NT2/D1 (cell line): ENCODE results near the gene ATP2A3.

ENCODE experiments used
- DNase-seq: peaks from one replicate; pipeline ENCODE4 v3.0.0-alpha.2; 2011; ENCODE audit warnings: low read depth, low spot score
- H3K27me3 ChIP-seq: 2 replicates; pipeline ENCODE4 v1.6.0; 2011; ENCODE audit warnings: mild to moderate bottlenecking; ENCODE audit not compliant: insufficient read length, insufficient read depth
- H3K36me3 ChIP-seq: 2 replicates; pipeline ENCODE4 v1.6.1; 2011; ENCODE audit warnings: mild to moderate bottlenecking, low read length, mixed read lengths; ENCODE audit not compliant: insufficient read depth, insufficient read length
- H3K4me1 ChIP-seq: 2 replicates; pipeline ENCODE4 v1.5.1; 2011; ENCODE audit not compliant: insufficient read depth, insufficient read length
- H3K4me3 ChIP-seq: 2 replicates; pipeline ENCODE4 v1.5.1; 2011; ENCODE audit warnings: low read depth; ENCODE audit not compliant: insufficient read length
- H3K9ac ChIP-seq: 2 replicates; pipeline ENCODE4 v1.6.0; 2011; ENCODE audit warnings: low read depth; ENCODE audit not compliant: insufficient read length
- H3K9me3 ChIP-seq: 2 replicates; pipeline ENCODE4 v1.5.1; 2011; ENCODE audit warnings: mild to moderate bottlenecking, low read length; ENCODE audit not compliant: insufficient read depth
- SUZ12 ChIP-seq: IDR thresholded peaks from 2 replicates; pipeline ENCODE4 v1.6.1; 2011; ENCODE audit not compliant: insufficient read length, insufficient read depth; ENCODE audit errors: extremely low read depth
- YY1 ChIP-seq: IDR thresholded peaks from 2 replicates; pipeline ENCODE4 v1.6.1; 2011; ENCODE audit not compliant: insufficient read length, insufficient read depth
- ZNF274 ChIP-seq: IDR thresholded peaks from 2 replicates; pipeline ENCODE4 v1.6.1; 2011; ENCODE audit warnings: mild to moderate bottlenecking, low read depth, low read length

Gene ATP2A3

GRCh38 chr17:3896968-3897235 lies 67.3 kb downstream of the ATP2A3 start:
- no peak for DNase-seq
- Histone ChIP-seq H3K36me3 (no peaks in the 10 kb centered on the region), H3K9me3 (no peaks in the 10 kb centered on the region), H3K4me3 (no peak overlapping the region), H3K9ac (no peak overlapping the region), H3K4me1 (peaks cover 9% of the 10 kb centered on the region), H3K27me3 (peaks cover 3% of the 10 kb centered on the region)
- TF ChIP-seq SUZ12: no peak
- TF ChIP-seq YY1: no peak
- no peak for TF ChIP-seq ZNF274

DNA sequence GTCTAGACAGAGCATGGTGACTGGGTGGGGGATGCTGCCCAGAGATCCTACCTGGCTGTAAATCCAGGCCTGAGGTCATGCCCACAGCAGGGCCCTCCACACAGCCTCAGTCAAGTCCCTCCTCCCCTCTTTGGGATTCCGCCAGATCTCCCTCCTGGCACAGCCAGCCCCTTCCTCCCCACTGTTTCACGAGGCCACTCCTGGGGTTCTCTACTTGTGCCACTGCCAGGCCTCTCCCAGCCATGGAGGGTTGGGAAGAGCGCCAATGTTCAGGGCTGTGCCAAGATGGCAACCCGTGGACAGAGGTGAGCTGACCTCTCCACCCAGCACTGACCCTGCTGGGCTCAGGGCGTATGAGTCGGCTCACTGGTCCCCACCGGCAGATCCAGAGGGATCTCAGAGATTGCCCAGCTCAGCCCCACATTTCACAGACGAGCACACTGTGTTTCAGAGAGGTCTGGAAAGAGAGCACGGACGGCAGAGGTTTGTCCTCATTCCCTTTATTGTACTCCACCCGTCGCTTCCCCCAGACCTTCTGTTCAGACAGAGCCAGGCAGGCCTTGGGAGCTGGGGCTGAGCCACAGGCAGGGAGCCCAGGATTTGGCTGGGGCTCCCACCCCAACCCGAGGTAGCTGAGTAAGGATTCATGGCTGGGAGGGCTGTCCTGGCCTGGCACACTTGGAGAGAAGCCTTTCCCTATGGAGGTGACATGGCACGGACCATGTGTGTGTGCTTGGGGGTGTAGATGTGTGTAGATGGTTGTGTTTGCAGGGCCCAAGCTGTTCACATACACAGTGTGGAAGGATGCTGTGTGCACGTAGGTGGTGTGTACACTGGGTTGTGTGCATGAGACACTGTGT lies 67.9 kb downstream of the ATP2A3 start:
- Histone ChIP-seq H3K4me1 (peaks cover 13% of the 10 kb centered on the region), H3K27me3 (peaks cover 9% of the 10 kb centered on the region), H3K9me3 (no peaks in the 10 kb centered on the region), H3K4me3 (no peak overlapping the region), H3K9ac (no peak overlapping the region), H3K36me3 (no peaks in the 10 kb centered on the region)
- no peak for DNase-seq
- TF ChIP-seq SUZ12 (no peak), YY1 (no peak), ZNF274 (no peak)

DNA sequence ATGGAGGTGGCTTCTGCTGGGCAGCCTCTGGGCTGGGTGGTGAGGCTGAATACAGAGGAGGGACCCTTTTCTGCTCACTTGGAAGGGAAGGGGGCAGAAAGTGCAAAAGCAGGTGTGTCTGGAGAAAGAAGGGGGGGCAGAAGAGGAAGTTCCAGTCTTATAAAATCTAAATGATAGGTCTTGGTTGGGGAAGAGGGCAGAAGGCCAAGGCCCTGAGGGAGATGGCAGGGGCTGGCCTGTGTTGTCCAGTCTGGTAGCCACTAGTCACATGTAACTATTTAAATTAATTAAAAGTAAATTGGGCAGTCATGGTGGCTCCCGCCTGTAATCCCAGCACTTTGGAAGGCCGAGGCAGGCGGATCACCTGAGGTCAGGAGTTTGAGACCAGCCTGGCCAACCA lies 68.9 kb downstream of the ATP2A3 start:
- no peak for TF ChIP-seq ZNF274
- TF ChIP-seq YY1: no peak
- TF ChIP-seq SUZ12: no peak
- peaks cover 17% of the 10 kb centered on the region for H3K4me1 ChIP-seq
- no peak for DNase-seq
- H3K36me3 ChIP-seq: no peaks in the 10 kb centered on the region
- no peak overlapping the region for H3K9ac ChIP-seq
- H3K27me3 ChIP-seq: peaks cover 15% of the 10 kb centered on the region
- no peaks in the 10 kb centered on the region for H3K9me3 ChIP-seq
- H3K4me3 ChIP-seq: no peak overlapping the region

GRCh38 chr17:3894911-3895343 lies 69.3 kb downstream of the ATP2A3 start:
- Histone ChIP-seq H3K4me3 (no peak overlapping the region), H3K9ac (no peak overlapping the region)
- DNase-seq: no peak

DNA sequence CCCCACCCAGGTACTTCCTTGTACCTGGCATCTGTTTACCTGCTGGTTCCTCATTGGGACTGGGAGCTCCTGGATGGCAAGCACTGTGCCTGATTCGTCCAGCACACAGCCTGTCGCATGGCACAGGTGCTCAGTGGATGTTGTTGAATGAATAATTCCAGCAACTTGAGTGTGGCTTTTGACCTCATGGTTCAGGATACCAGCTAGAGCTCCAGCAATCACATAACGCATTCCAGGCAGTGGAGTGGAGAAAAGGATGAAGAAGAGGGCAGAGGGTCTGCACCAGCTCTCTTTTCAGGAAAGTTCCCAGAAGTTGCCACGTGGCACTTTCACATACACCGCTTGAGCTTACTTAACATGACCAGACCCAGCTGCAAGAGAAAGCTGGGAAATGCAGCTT lies 70.0 kb downstream of the ATP2A3 start:
- no peak overlapping the region for H3K4me3 ChIP-seq
- no peaks in the 10 kb centered on the region for H3K36me3 ChIP-seq
- peaks cover 19% of the 10 kb centered on the region for H3K4me1 ChIP-seq
- TF ChIP-seq ZNF274 (no peak), YY1 (no peak), SUZ12 (no peak)
- no peaks in the 10 kb centered on the region for H3K9me3 ChIP-seq
- no peak overlapping the region for H3K9ac ChIP-seq
- peaks cover 15% of the 10 kb centered on the region for H3K27me3 ChIP-seq
- DNase-seq: no peak

More at GRCh38 chr17:3894911-3895343, 69.3 kb downstream of the ATP2A3 start:
- Histone ChIP-seq H3K36me3 (no peaks in the 10 kb centered on the region), H3K27me3 (peaks cover 15% of the 10 kb centered on the region), H3K4me1 (peaks cover 20% of the 10 kb centered on the region), H3K9me3 (no peaks in the 10 kb centered on the region)
- TF ChIP-seq YY1 (no peak), SUZ12 (no peak), ZNF274 (no peak)

DNA sequence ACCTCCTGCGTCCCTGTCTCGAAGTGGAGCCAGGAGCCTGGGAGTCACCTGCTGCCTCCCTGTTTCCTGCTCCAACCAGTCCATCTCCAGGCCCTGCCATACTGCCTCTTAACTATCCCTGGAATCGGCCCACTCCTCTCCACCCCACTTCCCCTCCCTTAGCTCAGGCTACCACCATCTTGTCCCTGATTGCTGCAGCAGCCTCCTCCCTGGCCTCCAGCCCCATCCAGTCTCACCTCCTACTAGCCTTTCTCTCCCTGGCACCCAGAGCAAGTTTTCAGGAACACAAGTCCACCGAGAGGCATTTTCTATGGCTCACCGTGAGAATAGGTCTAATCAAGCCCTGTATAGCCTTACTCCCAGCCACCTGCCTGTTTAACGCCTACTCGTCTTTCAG lies 70.5 kb downstream of the ATP2A3 start:
- H3K9me3 ChIP-seq: no peaks in the 10 kb centered on the region
- H3K27me3 ChIP-seq: peaks cover 15% of the 10 kb centered on the region
- H3K36me3 ChIP-seq: no peaks in the 10 kb centered on the region
- DNase-seq: no peak
- H3K4me1 ChIP-seq: peaks cover 17% of the 10 kb centered on the region
- peak overlapping the region; percentile 84 for H3K9ac ChIP-seq
- H3K4me3 ChIP-seq: peak overlapping the region; percentile 51
- TF ChIP-seq SUZ12: no peak
- no peak for TF ChIP-seq ZNF274
- no peak for TF ChIP-seq YY1

- Histone ChIP-seq H3K27me3 (peaks cover 15% of the 10 kb centered on the region), H3K9me3 (no peaks in the 10 kb centered on the region), H3K9ac (peak within 1 kb of the TSS; percentile 84), H3K4me1 (peaks cover 20% of the 10 kb centered on the region), H3K4me3 (peak within 1 kb of the TSS; percentile 68), H3K36me3 (no peaks in the 10 kb centered on the region)
- no peak for TF ChIP-seq YY1
- TF ChIP-seq SUZ12: no peak
- TF ChIP-seq ZNF274: no peak
- peak; percentile 71 for DNase-seq
These were observed 71.1 kb downstream of the ATP2A3 start, which contains the start of gene CAMKK1 for GRCh38 chr17:3893003-3893719. Gene CAMKK1 (minus strand): TSS chr17:3893053. CDS start chr17:3885687, 7,366 bp downstream.
